Measurements from ENCODE around the gene PEA15.

DNA sequence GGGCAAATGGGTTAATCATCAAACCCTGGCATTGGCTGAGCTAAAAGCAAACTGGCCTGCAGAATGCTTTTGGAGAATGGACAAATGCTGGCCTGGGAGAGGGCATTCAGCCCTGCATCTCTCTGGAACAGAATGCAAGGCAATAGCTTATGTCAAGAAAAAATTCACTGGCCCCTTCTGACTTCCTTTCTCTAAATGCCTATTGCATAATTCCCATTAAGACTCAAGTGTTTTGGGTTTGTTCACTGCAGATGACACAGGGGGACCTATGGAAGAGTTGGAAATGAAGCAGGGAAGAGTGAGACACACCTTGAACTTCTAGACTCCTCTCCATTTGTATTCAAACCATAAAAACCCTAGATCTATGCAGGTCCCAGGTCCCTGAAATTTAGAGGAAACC, 15.9 kb downstream of the PEA15 start:
- no peak for TF ChIP-seq EZH2 (IDR thresholded peaks at IDR 0.05; ENCODE audit: insufficient read depth, poor library complexity, severe bottlenecking)
- TF ChIP-seq EZH2phosphoT487 (IDR thresholded peaks at IDR 0.05; ENCODE audit: insufficient read depth, low read depth) = no peak

Measured in GM23248 (cell line).